GM12891 (cell line): ENCODE measurements around the gene YAF2.
A peak's percentile ranks its signal among the peaks of the same experiment; 100 is the strongest.

ENCODE experiments used
- DNase-seq: peaks from one replicate; pipeline ENCODE4 v3.0.0; 2011; ENCODE audit warnings: low spot score; ENCODE audit not compliant: insufficient read length
- FAIRE-seq: peaks from 2 replicates; lab custom pipeline; 2011; peaks lifted over from hg19 to GRCh38; lab: Jason Lieb, UNC
- PAX5 ChIP-seq: IDR thresholded peaks from 2 replicates; pipeline ENCODE4 v1.6.1; 2011; ENCODE audit warnings: low read length, moderate library complexity, mild to moderate bottlenecking; ENCODE audit not compliant: insufficient read depth, severe bottlenecking
- POLR2A ChIP-seq: IDR thresholded peaks from 2 replicates; pipeline ENCODE4 v1.6.1; 2011; ENCODE audit warnings: low read depth, low read length, control low read depth
- POLR2AphosphoS5 ChIP-seq: IDR thresholded peaks from 2 replicates; pipeline ENCODE4 v1.6.1; 2011; ENCODE audit warnings: low read depth, low read length, control low read depth
- POU2F2 ChIP-seq: IDR thresholded peaks from 2 replicates; pipeline ENCODE4 v1.6.1; 2011; ENCODE audit warnings: low read depth, mild to moderate bottlenecking, control low read depth, low read length, moderate library complexity
- SPI1 ChIP-seq: IDR thresholded peaks from 2 replicates; pipeline ENCODE4 v1.6.1; 2011; ENCODE audit warnings: low read depth, low read length, control low read depth
- TAF1 ChIP-seq: IDR thresholded peaks from 2 replicates; pipeline ENCODE4 v1.6.1; 2011; ENCODE audit warnings: low read depth, low read length, control low read depth

YAF2 gene

GRCh38 chr12:42162193-42162592 lies 75.9 kb downstream of the YAF2 start:
- no peak for TF ChIP-seq POLR2AphosphoS5
- no peak for TF ChIP-seq PAX5
- no peak for TF ChIP-seq TAF1
- no peak for DNase-seq
- no peak for FAIRE-seq

- FAIRE-seq: no peak
- no peak for DNase-seq
- TF ChIP-seq POLR2A (no peak), POLR2AphosphoS5 (no peak), TAF1 (no peak), SPI1 (no peak), POU2F2 (no peak), PAX5 (no peak)
Measured at GRCh38 chr12:42161529-42161928, 76.5 kb downstream of the YAF2 start.

GRCh38 chr12:42156232-42156631 lies 81.8 kb downstream of the YAF2 start:
- DNase-seq (no peak), FAIRE-seq (no peak)
- TF ChIP-seq SPI1 (no peak), POLR2A (no peak), PAX5 (no peak), POLR2AphosphoS5 (no peak), TAF1 (no peak), POU2F2 (no peak)

- FAIRE-seq: no peak
- no peak for DNase-seq
- TF ChIP-seq TAF1: no peak; the same call in 1 of the 2 replicates
- no peak for TF ChIP-seq PAX5
- no peak for TF ChIP-seq POU2F2
- TF ChIP-seq SPI1: no peak
- TF ChIP-seq POLR2AphosphoS5: no peak
- no peak for TF ChIP-seq POLR2A
Measured at GRCh38 chr12:42145552-42146215, 92.4 kb downstream of the YAF2 start.

GRCh38 chr12:42145197-42145549 lies 92.9 kb downstream of the YAF2 start:
- no peak for DNase-seq
- no peak for FAIRE-seq
- TF ChIP-seq PAX5: no peak
- no peak for TF ChIP-seq POLR2AphosphoS5
- TF ChIP-seq POLR2A: no peak
- TF ChIP-seq TAF1: no peak
- no peak for TF ChIP-seq SPI1
- no peak for TF ChIP-seq POU2F2

- DNase-seq: peak; percentile 78
- FAIRE-seq: peak; percentile 99
- TF ChIP-seq TAF1 (peak; percentile 64; the same call in 1 of the 2 replicates), SPI1 (no peak), POLR2A (peak; percentile 80), POLR2AphosphoS5 (peak; percentile 79), PAX5 (no peak), POU2F2 (no peak)
Measured at GRCh38 chr12:42144408-42145196, 93.4 kb downstream of the YAF2 start, which contains the start of gene GXYLT1. GXYLT1 (minus strand) TSS chr12:42144874; CDS start chr12:42144646, 228 bp downstream.

- no peak for DNase-seq
- no peak for TF ChIP-seq SPI1
- FAIRE-seq: no peak
Measured at GRCh38 chr12:42144158-42144407, 94.0 kb downstream of the YAF2 start.

GRCh38 chr12:42143452-42144157 lies 94.4 kb downstream of the YAF2 start:
- DNase-seq: no peak
- peak; percentile 9 for FAIRE-seq
- TF ChIP-seq SPI1 (no peak), TAF1 (no peak), POU2F2 (no peak), PAX5 (no peak), POLR2AphosphoS5 (no peak), POLR2A (no peak)

GRCh38 chr12:42141981-42142606 lies 96.0 kb downstream of the YAF2 start:
- DNase-seq (no peak), FAIRE-seq (no peak)
- TF ChIP-seq POU2F2: no peak
- no peak for TF ChIP-seq POLR2A
- no peak for TF ChIP-seq PAX5
- no peak for TF ChIP-seq POLR2AphosphoS5
- TF ChIP-seq SPI1: 0 out of 2 replicates have a peak, but pooled peaks have one; percentile 10
- TF ChIP-seq TAF1: no peak
